Measurements from ENCODE around the gene LRP1B.

- TF ChIP-seq EZH2 (IDR thresholded peaks at IDR 0.05; ENCODE audit: insufficient read depth, poor library complexity, severe bottlenecking) (no peak), EZH2phosphoT487 (IDR thresholded peaks at IDR 0.05; ENCODE audit: insufficient read depth, low read depth) (no peak)
Observed at GRCh38 chr2:141653184-141653583, 477.6 kb downstream of the LRP1B start.
